Uterus (tissue), 2 donors: Measurements from ENCODE around the gene HS3ST4.

Experiments
- POLR2A ChIP-seq, 2 donors: fragments of 450-650 bp; IDR thresholded peaks; one replicate each; pipeline ENCODE4 v1.6.1; 2016; ENCODE audit warnings: antibody characterized with exemption in 2 of 2, mild to moderate bottlenecking in 1 of 2, moderate library complexity in 1 of 2
- TF ChIP-seq, protein P1 (sequence below), 4 experiments: fragments of 200-600 bp in 2 of 4; fragments of 450-650 bp in 2 of 4; sonication (generic) in 2 of 4; IDR thresholded peaks; one replicate each; pipeline ENCODE4 v1.5.1; 2016 to 2019; ENCODE audit warnings: antibody characterized with exemption in 4 of 4, mild to moderate bottlenecking in 2 of 4, moderate library complexity in 1 of 4

DNA sequence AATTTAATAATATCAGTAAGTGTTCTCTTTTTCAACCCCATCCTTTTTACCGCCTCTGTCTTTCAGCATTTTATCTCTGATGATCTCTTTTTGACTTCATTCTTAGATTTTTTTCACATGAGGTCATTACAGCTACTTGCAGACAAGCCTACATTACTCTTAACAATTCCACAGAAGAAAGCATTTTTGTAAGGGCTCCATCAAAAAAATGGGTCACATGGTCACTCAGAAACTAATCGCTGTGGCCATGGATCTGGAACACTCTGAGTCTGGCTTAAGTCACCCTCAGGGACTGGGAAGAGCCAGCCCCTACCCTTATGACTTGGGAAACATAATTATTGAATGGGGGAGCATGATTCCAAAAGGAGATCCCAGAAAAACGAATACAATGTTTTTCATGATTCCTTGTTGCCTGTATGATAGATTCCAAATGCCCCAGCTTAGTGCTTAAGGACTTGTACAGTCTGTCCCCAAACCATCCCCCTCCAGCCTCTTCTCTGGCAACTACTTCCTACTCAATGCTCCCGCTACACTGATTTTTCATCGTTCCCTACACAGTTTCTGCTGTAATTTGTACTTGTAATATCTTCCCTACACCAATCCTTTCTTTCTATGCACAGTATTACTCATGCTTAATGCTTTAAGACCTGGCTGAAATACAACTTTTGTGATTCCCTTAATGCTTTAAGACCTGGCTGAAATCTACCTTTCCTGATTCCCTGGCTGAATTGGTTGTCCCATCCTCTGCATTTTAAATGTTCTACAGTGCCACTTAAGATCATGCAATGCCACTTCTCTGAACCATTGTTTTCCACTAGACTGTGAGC lies 457.8 kb downstream of the HS3ST4 start:
- TF ChIP-seq, protein P1, sequence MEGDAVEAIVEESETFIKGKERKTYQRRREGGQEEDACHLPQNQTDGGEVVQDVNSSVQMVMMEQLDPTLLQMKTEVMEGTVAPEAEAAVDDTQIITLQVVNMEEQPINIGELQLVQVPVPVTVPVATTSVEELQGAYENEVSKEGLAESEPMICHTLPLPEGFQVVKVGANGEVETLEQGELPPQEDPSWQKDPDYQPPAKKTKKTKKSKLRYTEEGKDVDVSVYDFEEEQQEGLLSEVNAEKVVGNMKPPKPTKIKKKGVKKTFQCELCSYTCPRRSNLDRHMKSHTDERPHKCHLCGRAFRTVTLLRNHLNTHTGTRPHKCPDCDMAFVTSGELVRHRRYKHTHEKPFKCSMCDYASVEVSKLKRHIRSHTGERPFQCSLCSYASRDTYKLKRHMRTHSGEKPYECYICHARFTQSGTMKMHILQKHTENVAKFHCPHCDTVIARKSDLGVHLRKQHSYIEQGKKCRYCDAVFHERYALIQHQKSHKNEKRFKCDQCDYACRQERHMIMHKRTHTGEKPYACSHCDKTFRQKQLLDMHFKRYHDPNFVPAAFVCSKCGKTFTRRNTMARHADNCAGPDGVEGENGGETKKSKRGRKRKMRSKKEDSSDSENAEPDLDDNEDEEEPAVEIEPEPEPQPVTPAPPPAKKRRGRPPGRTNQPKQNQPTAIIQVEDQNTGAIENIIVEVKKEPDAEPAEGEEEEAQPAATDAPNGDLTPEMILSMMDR (IDR thresholded peaks at IDR 0.05): no peak
- TF ChIP-seq POLR2A (IDR thresholded peaks at IDR 0.05): no peak
